GM10266 (cell line): ENCODE data around the gene TOMM7.

Source experiments
- DNase-seq: peaks from one replicate; pipeline ENCODE4 v3.0.0; 2012; ENCODE audit errors: extremely low spot score
- TF ChIP-seq, protein P1 (sequence below): IDR thresholded peaks from 2 replicates; pipeline ENCODE4 v1.5.1; 2012; ENCODE audit warnings: mild to moderate bottlenecking, low read depth; ENCODE audit not compliant: control insufficient read depth, insufficient read depth; ENCODE audit errors: missing control alignments

The TOMM7 gene

DNA sequence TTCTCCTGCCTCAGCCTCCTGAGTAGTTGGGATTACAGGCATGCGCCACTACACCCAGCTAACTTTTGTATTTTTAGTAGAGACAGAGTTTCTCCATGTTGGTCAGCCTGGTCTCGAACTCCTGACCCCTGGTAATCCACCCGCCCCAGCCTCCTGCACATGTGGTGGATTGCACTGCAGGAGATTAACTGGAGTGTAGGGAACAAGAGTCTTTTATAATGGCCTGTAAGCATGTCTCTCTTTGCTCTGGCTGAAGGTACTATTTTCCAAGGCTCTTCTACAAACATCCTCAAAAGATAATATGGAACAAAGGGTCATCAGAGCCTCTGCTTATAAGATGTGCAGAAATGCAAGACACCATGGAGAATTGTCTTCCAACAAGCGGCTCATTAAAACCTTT lies 3.2 kb downstream of the TOMM7 start:
- TF ChIP-seq, protein P1, sequence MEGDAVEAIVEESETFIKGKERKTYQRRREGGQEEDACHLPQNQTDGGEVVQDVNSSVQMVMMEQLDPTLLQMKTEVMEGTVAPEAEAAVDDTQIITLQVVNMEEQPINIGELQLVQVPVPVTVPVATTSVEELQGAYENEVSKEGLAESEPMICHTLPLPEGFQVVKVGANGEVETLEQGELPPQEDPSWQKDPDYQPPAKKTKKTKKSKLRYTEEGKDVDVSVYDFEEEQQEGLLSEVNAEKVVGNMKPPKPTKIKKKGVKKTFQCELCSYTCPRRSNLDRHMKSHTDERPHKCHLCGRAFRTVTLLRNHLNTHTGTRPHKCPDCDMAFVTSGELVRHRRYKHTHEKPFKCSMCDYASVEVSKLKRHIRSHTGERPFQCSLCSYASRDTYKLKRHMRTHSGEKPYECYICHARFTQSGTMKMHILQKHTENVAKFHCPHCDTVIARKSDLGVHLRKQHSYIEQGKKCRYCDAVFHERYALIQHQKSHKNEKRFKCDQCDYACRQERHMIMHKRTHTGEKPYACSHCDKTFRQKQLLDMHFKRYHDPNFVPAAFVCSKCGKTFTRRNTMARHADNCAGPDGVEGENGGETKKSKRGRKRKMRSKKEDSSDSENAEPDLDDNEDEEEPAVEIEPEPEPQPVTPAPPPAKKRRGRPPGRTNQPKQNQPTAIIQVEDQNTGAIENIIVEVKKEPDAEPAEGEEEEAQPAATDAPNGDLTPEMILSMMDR, result no peak
- no peak for DNase-seq

DNA sequence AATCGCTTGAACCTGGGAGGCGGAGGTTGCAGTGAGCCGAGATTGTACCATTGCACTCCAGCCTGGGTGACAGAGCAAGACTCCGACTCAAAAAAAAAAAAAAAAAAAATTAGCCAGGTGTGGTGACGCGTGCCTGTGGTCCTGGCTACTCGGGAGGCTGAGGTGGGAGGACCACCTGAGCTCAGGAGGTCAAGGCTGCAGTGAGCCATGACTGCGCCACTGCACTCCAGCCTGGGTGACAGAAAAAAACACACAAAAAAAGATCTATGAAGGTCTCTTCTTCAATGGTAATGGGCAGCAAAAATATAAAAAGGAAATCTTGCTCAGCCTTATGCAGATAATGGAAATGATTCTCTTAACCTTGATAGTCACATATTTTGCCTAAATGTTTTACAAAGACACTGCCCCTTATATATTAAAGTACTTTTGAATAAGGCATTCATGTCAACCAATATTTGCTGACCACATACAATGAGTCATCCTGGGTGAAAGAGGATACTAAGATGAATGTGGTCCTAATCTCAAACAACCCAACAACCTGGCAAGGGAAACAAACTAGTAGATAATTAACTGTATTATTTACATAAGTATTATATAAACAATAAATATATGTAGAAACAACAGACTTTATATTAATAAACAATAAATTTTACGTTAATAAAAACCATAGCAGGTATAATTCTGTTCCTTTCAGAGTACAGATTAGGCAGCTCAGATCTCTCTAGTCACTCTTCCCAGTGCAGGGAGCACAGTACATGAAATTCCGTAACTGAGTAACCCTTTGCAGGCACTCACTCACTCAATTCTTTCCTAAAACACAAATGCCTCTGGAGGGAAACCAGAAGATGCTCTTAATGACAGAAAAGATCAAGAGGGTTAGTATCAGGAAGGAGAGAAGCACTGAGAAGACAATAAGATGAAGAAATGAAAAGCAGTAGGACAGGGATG lies 8.1 kb downstream of the TOMM7 start:
- TF ChIP-seq, protein P1, result no peak
- no peak for DNase-seq

DNA sequence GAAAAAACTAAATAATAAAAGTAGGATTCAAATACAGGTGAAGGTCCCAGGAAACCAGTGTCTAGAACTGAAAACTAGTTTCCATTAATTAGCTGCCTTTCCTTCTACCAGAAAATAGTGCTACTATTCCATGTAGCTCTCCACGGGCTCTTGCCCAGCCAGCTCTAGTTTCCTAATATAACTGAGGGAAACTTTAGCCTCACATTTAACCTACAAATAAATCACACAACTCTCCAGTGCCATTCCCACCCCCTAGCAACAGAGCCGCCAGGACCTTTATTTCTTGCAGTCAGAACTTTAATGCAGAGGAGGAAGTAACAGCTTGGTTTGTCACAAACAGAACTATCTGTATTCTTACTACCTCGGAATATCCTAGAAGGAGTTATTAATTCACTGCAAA lies 10.3 kb downstream of the TOMM7 start:
- TF ChIP-seq, protein P1, result no peak
- DNase-seq, result no peak

DNA sequence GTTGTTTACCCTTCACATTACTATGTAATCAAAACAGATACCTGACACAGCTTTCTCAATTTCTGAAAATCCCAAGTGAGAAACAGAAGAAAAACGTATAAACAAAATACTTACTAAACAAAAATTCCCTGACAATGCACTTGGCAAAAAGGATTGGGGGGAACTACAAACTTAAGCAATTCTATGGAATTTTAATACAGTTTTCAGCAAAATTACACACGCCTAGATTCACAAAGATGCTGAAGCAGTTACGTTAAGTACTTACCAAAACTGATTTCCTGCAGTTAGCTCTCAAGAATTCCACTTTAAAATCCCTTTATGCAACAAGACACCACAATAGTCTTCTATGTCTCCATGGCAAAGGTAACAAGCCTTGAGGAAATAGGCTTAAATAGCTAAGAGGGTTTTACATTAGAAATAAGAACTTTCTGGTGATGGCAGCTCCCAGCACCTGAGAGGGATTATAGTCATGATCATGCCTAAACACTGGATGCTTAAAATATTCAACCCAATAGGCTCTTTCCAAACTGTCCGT lies 10.8 kb downstream of the TOMM7 start:
- DNase-seq, result no peak
- TF ChIP-seq, protein P1, result no peak

DNA sequence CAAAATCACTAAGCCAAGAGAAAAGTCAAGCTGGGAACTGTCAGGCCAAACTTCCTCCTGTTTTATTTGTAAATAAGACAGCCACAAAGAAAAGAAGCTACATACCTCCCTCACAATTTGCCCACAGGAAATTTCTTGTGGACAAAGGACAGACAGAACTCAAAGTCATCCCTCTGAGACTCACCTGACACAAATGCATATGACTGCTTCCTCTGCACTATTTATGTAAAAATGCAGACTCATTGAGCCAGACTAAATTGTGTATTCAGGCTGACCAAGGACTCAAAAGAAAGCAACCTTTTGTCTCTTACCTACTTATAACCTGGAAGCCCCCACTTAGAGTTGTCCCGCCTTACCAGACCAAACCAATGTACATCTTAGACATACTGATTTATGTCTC lies 11.8 kb downstream of the TOMM7 start:
- DNase-seq, result no peak
- TF ChIP-seq, protein P1, result no peak

DNA sequence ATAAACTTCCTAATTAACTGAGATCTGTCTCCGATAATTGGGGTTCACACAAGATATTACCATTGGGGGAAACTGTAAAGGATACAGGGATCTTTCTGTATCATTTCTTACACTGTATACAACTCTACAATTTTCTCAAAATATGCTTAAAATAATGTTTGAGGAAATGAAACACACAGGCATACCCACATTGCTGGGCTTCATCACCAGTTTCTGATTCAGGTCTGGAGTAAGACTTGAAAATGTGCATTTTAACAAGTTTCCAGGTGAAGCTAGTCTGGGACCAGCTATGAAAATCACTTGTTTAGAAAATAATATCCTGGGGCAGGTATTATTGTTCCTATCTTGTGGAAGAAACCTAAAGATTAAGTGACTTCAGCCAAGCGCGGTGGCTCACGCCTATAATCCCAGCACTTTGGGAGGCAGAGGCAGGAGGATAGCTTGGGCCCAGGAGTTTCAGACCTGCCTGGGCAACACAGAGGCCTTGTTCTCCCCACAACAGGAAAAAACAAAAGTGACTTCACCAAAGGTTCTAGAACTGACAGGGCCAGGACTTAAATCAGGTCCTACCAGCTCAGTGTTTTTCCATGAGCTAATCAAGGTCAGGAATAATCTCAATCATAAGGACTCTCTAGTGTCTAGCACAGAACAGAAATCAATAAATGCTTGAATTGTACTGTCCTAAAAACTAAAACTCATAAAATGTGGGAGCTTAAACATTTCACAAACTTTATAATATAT lies 12.6 kb downstream of the TOMM7 start:
- TF ChIP-seq, protein P1, result no peak
- no peak for DNase-seq
